ENCODE results near the gene KIFC1.

KIFC1 gene

GRCh38 chr6:33445119-33445603, 53.5 kb downstream of the KIFC1 start:
- DNase-seq = no peak

GRCh38 chr6:33446356-33446755, 54.7 kb downstream of the KIFC1 start:
- DNase-seq = no peak

DNA sequence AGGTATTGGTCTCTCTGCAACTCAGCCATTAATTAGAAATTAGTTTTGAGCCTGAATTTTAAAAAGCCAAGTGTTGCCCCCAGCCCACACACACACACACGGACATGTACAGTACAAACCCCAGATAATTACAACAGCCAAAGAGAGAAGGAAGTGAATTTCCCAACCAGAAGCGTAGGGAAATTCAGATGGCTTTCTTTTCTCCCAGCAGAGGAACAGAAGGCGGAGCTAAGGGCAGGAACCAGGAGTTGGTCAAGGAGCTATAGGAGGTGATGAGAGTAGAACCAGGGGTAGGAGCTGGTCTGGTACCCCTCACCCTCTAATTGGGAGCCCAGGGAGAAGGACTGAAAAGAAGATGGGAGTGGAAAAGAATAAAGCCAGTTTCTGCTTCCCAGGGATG, 58.8 kb downstream of the KIFC1 start:
- DNase-seq = no peak

- no peak for DNase-seq
Observed at GRCh38 chr6:33451606-33452005, 60.0 kb downstream of the KIFC1 start.

DNA sequence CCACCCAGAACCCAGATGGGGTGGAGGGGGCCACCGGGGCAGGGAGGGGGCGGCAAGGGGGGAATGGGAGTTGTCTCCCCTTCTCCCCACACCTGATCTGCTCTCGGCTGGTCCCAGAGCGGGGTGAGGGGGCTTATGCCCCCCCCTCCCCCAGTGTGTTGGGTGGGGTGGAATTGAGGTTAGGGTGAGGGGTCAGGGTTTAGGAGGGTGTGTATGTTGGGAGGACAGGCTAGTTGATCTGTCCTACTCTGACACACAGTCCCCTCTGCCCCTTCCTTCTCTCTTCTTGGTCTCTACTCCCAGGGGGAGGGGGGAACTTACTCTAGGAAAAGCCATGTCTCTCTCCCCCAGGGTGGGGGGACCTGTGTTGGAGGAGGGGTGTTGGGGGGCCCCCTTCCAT, 60.9 kb downstream of the KIFC1 start:
- DNase-seq = no peak

GRCh38 chr6:33453393-33454008, 61.9 kb downstream of the KIFC1 start:
- DNase-seq = no peak

GRCh38 chr6:33454009-33454946, 62.7 kb downstream of the KIFC1 start, which contains the start of gene ZBTB9:
Gene ZBTB9, plus strand, starts transcription at chr6:33454576. Its CDS starts 525 bp downstream, at chr6:33455101.
- peak; percentile 98 for DNase-seq

DNA sequence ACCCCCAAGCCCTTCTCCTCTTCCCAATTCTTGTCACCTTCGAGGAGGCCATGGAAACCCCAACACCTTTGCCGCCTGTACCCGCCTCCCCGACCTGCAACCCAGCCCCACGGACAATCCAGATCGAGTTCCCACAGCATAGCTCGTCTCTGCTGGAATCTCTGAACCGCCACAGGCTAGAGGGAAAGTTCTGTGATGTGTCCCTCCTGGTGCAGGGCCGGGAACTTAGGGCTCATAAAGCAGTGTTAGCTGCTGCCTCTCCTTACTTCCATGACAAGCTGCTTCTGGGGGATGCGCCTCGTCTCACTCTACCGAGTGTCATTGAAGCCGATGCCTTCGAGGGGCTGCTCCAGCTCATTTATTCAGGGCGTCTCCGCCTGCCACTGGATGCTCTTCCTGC, 63.4 kb downstream of the KIFC1 start:
- DNase-seq = no peak

DNA sequence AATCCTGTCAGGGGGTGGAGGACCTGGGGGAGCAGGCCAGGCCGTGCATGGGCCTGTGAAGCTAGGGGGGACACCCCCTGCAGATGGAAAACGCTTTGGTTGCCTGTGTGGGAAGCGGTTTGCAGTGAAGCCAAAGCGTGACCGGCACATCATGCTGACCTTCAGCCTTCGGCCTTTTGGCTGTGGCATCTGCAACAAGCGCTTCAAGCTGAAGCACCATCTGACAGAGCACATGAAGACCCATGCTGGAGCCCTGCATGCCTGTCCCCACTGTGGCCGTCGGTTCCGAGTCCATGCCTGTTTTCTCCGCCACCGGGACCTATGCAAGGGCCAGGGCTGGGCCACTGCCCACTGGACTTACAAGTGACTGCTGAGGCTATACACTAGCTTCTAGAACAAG, 64.5 kb downstream of the KIFC1 start:
- no peak for DNase-seq

- DNase-seq = no peak
Observed at GRCh38 chr6:33458676-33459075, 67.1 kb downstream of the KIFC1 start.

DNA sequence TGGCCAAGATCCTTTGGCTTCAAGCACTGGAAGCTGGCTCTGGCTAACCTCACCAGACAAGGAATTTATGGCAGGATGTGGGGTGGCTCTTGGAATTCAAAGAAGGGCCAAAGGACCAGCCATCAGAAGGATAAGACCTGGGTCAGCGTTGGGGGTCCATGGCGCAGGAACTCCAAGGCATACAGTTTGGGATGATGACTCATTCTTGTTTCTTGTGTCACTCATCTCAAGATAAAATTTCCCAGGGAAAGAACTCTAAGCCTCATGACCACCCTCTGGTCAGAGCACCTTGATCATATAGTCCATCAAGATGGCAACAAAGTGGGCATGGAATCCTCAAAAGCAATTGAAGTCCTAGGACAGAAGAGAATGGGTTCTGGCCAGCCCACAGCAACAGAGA, 67.6 kb downstream of the KIFC1 start:
- no peak for DNase-seq
